Panc1 (cell line): ENCODE measurements around the gene ADGRG3. TPM values are rescaled to one million over a fixed set of nuclear protein-coding genes. Genes with fewer than 3 reads are reported as not detected.

Experiments used
- ATAC-seq: fragments of 200-7000 bp; cut with Tn5 transposase; 2 replicates; pipeline ENCODE4 v1.9.1; 2020; ENCODE audit warnings: mild to moderate bottlenecking, moderate library complexity
- BruUV-seq: library from RNA; stranded (reverse); fragments of 400-500 nt; replicated peaks from 2 replicates; lab custom pipeline; 2021; lab: Mats Ljungman, UMichigan
- CTCF ChIA-PET: fragments of 300-600 bp; sonication (Branson Sonifier 250); formaldehyde crosslinking; loops from one replicate; lab custom pipeline; 2022; ENCODE audit warnings: antibody characterized with exemption; lab: Charles Lee
- POLR2A ChIA-PET: fragments of 300-600 bp; sonication (Branson Sonifier 250); formaldehyde crosslinking; loops from one replicate; lab custom pipeline; 2022; ENCODE audit warnings: antibody characterized with exemption; lab: Charles Lee
- DNase-seq: peaks from one replicate; pipeline ENCODE4 v3.0.0-alpha.2; 2010; ENCODE audit warnings: low read depth, low spot score
- H3K27ac ChIP-seq: 2 replicates; pipeline ENCODE4 v1.5.1; 2011; ENCODE audit warnings: mild to moderate bottlenecking, low read length, inconsistent platforms
- H3K27me3 ChIP-seq: fragments of 200-500 bp; sonication (Bioruptor generic); 2 replicates; pipeline ENCODE4 v1.6.0; 2014; ENCODE audit warnings: low read length, inconsistent platforms; ENCODE audit not compliant: control insufficient read depth, insufficient read depth
- H3K36me3 ChIP-seq: fragments of 200-500 bp; sonication (Bioruptor generic); 2 replicates; pipeline ENCODE4 v1.5.1; 2014; ENCODE audit warnings: inconsistent platforms, mild to moderate bottlenecking, low read length, moderate library complexity; ENCODE audit not compliant: control insufficient read depth, insufficient read depth
- H3K4me1 ChIP-seq: 2 replicates; pipeline ENCODE4 v1.5.1; 2011; ENCODE audit warnings: inconsistent platforms, mild to moderate bottlenecking, low read length, moderate library complexity; ENCODE audit not compliant: control insufficient read depth, insufficient read depth
- H3K4me3 ChIP-seq, 2 experiments: 2 replicates each; pipeline ENCODE4 v1.5.1; 2011 to 2012; ENCODE audit warnings: low read depth in 2 of 2, low read length in 2 of 2, mild to moderate bottlenecking in 2 of 2, inconsistent platforms in 1 of 2, moderate library complexity in 1 of 2
- H3K9me3 ChIP-seq: fragments of 200-500 bp; sonication (Bioruptor generic); 2 replicates; pipeline ENCODE4 v1.5.1; 2014; ENCODE audit warnings: low read depth, mild to moderate bottlenecking, inconsistent platforms, low read length, moderate library complexity; ENCODE audit not compliant: control insufficient read depth, insufficient read depth
- CTCF ChIP-seq: fragments of 450-650 bp; IDR thresholded peaks from 2 replicates; pipeline ENCODE4 v1.5.1; 2017; ENCODE audit warnings: mild to moderate bottlenecking
- POLR2AphosphoS5 ChIP-seq: IDR thresholded peaks from 2 replicates; pipeline ENCODE4 v1.6.1; 2012; ENCODE audit warnings: mild to moderate bottlenecking, low read depth, low read length, moderate library complexity
- REST ChIP-seq, 2 experiments: IDR thresholded peaks; 2 replicates each; pipeline ENCODE4 v1.6.1; 2011 to 2012; ENCODE audit warnings: low read depth in 2 of 2, control low read depth in 1 of 2, low read length in 1 of 2, mild to moderate bottlenecking in 1 of 2, moderate library complexity in 1 of 2; ENCODE audit not compliant: insufficient read depth in 1 of 2
- SIN3A ChIP-seq: IDR thresholded peaks from 2 replicates; pipeline ENCODE4 v1.6.1; 2012; ENCODE audit warnings: low read depth, mild to moderate bottlenecking, low read length, moderate library complexity, borderline replicate concordance; ENCODE audit not compliant: insufficient read depth
- TCF7L2 ChIP-seq: IDR thresholded peaks from 2 replicates; pipeline ENCODE4 v1.6.1; 2011; ENCODE audit warnings: mild to moderate bottlenecking, low read depth, low read length, inconsistent platforms
- in situ Hi-C: cut with HindIII; loops from 2 replicates; pipeline ENCODE4 v1.10.0; 2016; ENCODE audit warnings: low sequenced_read_pairs, low pct_unique_long_range_greater_than_20kb
- intact Hi-C: fragments of 100-400 bp; cut with micrococcal nuclease; formaldehyde crosslinking; loops from one replicate; pipeline ENCODE4 v1.10.0; 2022; ENCODE audit not compliant: unreplicated experiment
- total RNA-seq: library from RNA; stranded (reverse); gene quantifications from one replicate; pipeline ENCODE4 v1.2.1, GENCODE V29; 2021; ENCODE audit not compliant: unreplicated experiment

ADGRG3 gene
- total RNA-seq, 1 experiment from 2014 or later = not detected

- DNase-seq = no peak
- ChIA-PET POLR2A (no interaction called here), CTCF (no interaction called here)
- H3K4me3 ChIP-seq = no peak overlapping the region
- TF ChIP-seq CTCF (no peak), POLR2AphosphoS5 (no peak), REST (IDR thresholded peaks at IDR 0.05; ENCODE audit: insufficient read depth in 1 of 2, low read depth in 2 of 2, low read length in 1 of 2) (no peak), SIN3A (no peak)
- no peaks in the 10 kb centered on the region for H3K4me1 ChIP-seq
- H3K27me3 ChIP-seq = no peaks in the 10 kb centered on the region
- no TSS peak for BruUV-seq
- in situ Hi-C loops = no loop called here
- H3K9me3 ChIP-seq = no peaks in the 10 kb centered on the region
- H3K27ac ChIP-seq = no peak overlapping the region
- intact Hi-C loops = no loop called here
- H3K36me3 ChIP-seq = no peaks in the 10 kb centered on the region
- no peak for ATAC-seq
These were observed 5.9 kb upstream of the ADGRG3 start for GRCh38 chr16:57661936-57662906.

GRCh38 chr16:57663436-57663835 is 4.7 kb upstream of the ADGRG3 start:
- in situ Hi-C loops (no loop called here), intact Hi-C loops (no loop called here)
- H3K4me1 ChIP-seq = no peaks in the 10 kb centered on the region
- no peaks in the 10 kb centered on the region for H3K27me3 ChIP-seq
- no peaks in the 10 kb centered on the region for H3K36me3 ChIP-seq
- no peak overlapping the region for H3K27ac ChIP-seq
- no peaks in the 10 kb centered on the region for H3K9me3 ChIP-seq
- ATAC-seq = no peak
- TF ChIP-seq TCF7L2 (no peak), POLR2AphosphoS5 (no peak), CTCF (no peak), REST (IDR thresholded peaks at IDR 0.05; ENCODE audit: insufficient read depth in 1 of 2, low read depth in 2 of 2, low read length in 1 of 2) (no peak), SIN3A (no peak)
- POLR2A ChIA-PET = no interaction called here
- CTCF ChIA-PET = interaction anchor here (0.6 kb wide), 1 partner anchor 13 kb away, joined by 4 read pairs; no protein-coding TSS in a partner anchor
- no TSS peak for BruUV-seq
- no peak for DNase-seq
- H3K4me3 ChIP-seq = no peak overlapping the region
